HepG2 (cell line): ENCODE results near the gene ARHGAP23. TPM values are rescaled to one million over a fixed set of nuclear protein-coding genes. Genes with fewer than 3 reads are reported as not detected.

ENCODE experiments used
- AGO1 ChIP-seq: fragments of 200-400 bp; formaldehyde crosslinking; IDR thresholded peaks from 2 replicates; pipeline ENCODE4 v1.6.1; 2017; ENCODE audit warnings: mild to moderate bottlenecking, low read depth, low read length, moderate library complexity; ENCODE audit not compliant: poor library complexity, severe bottlenecking
- AHR ChIP-seq: IDR thresholded peaks from 2 replicates; pipeline ENCODE4 v1.6.1; 2018; ENCODE audit warnings: missing genetic modification reagents, missing compliant biosample characterization
- DMAP1 ChIP-seq: IDR thresholded peaks from 2 replicates; pipeline ENCODE4 v1.6.1; 2016
- E2F1 ChIP-seq: sonication (generic); formaldehyde crosslinking; IDR thresholded peaks from 2 replicates; pipeline ENCODE4 v1.5.0; 2020; ENCODE audit warnings: missing genetic modification reagents
- HOMEZ ChIP-seq: IDR thresholded peaks from 2 replicates; pipeline ENCODE4 v1.6.1; 2016; ENCODE audit warnings: low read depth
- ISL2 ChIP-seq: sonication (generic); formaldehyde crosslinking; IDR thresholded peaks from 2 replicates; pipeline ENCODE4 v1.5.0; 2020; ENCODE audit warnings: missing genetic modification reagents
- MAZ ChIP-seq, 2 experiments: sonication (generic) in 1 of 2; formaldehyde crosslinking in 1 of 2; IDR thresholded peaks; 2 replicates each; pipeline versions ENCODE4 v1.5.0 to v1.6.1; 2012 to 2020; ENCODE audit warnings: low read depth in 2 of 2, mild to moderate bottlenecking in 2 of 2, borderline replicate concordance in 1 of 2, improper control_type of control experiment in 1 of 2, low read length in 1 of 2, missing genetic modification reagents in 1 of 2, moderate library complexity in 1 of 2
- NR2C2 ChIP-seq: sonication (generic); formaldehyde crosslinking; IDR thresholded peaks from 2 replicates; pipeline ENCODE4 v1.4.0; 2020; ENCODE audit warnings: missing genetic modification reagents, mild to moderate bottlenecking, moderate library complexity, borderline replicate concordance
- NR2F6 ChIP-seq, 2 experiments: IDR thresholded peaks; 2 replicates each; pipeline ENCODE4 v1.6.1; 2016; ENCODE audit warnings: antibody characterized with exemption in 1 of 2, mild to moderate bottlenecking in 1 of 2
- PCBP2 ChIP-seq: fragments of 200-400 bp; formaldehyde crosslinking; optimal IDR thresholded peaks from 2 replicates; pipeline ENCODE3; 2018; ENCODE audit warnings: low read length, low read depth; ENCODE audit not compliant: poor library complexity, severe bottlenecking
- RBAK ChIP-seq: sonication (generic); formaldehyde crosslinking; IDR thresholded peaks from 2 replicates; pipeline ENCODE4 v1.5.1; 2020; ENCODE audit warnings: mild to moderate bottlenecking, missing genetic modification reagents
- RFX3 ChIP-seq: IDR thresholded peaks from 2 replicates; pipeline ENCODE4 v1.6.1; 2016; ENCODE audit warnings: missing biosample characterization, missing genetic modification reagents
- SMC3 ChIP-seq: IDR thresholded peaks from 2 replicates; pipeline ENCODE4 v1.6.1; 2011; ENCODE audit warnings: low read length, improper control_type of control experiment
- SOX6 ChIP-seq, 2 experiments: fragments of 450-650 bp in 1 of 2; sonication (generic) in 1 of 2; formaldehyde crosslinking in 1 of 2; IDR thresholded peaks; 2 replicates each; pipeline versions ENCODE4 v1.4.0 to v1.6.1; 2017 to 2020; ENCODE audit warnings: antibody characterized with exemption in 1 of 2, mild to moderate bottlenecking in 1 of 2, missing genetic modification reagents in 1 of 2
- SP4 ChIP-seq: sonication (generic); formaldehyde crosslinking; IDR thresholded peaks from 2 replicates; pipeline ENCODE4 v1.8.1; 2023; ENCODE audit warnings: mild to moderate bottlenecking, missing genetic modification reagents
- TFE3 ChIP-seq: IDR thresholded peaks from 2 replicates; pipeline ENCODE4 v1.6.1; 2016
- ZBTB3 ChIP-seq: sonication (generic); formaldehyde crosslinking; IDR thresholded peaks from 2 replicates; pipeline ENCODE4 v1.4.0; 2020; ENCODE audit warnings: low read depth, mild to moderate bottlenecking, moderate library complexity, missing genetic modification reagents, borderline replicate concordance
- ZFP62 ChIP-seq: sonication (generic); formaldehyde crosslinking; IDR thresholded peaks from 2 replicates; pipeline ENCODE4 v1.4.0; 2020; ENCODE audit warnings: missing genetic modification reagents
- ZNF30 ChIP-seq: sonication (generic); formaldehyde crosslinking; IDR thresholded peaks from 2 replicates; pipeline ENCODE4 v1.5.0; 2020; ENCODE audit warnings: mild to moderate bottlenecking, missing genetic modification reagents
- ZNF382 ChIP-seq: sonication (generic); formaldehyde crosslinking; IDR thresholded peaks from 2 replicates; pipeline ENCODE4 v1.5.0; 2020; ENCODE audit warnings: missing genetic modification reagents, mild to moderate bottlenecking, borderline replicate concordance
- ZNF501 ChIP-seq: sonication (generic); formaldehyde crosslinking; IDR thresholded peaks from 2 replicates; pipeline ENCODE4 v1.5.1; 2020; ENCODE audit warnings: mild to moderate bottlenecking, moderate library complexity, missing genetic modification reagents
- ZNF563 ChIP-seq: sonication (generic); formaldehyde crosslinking; IDR thresholded peaks from 2 replicates; pipeline ENCODE4 v1.8.0; 2022; ENCODE audit warnings: mild to moderate bottlenecking, moderate library complexity, missing genetic modification reagents
- ZNF598 ChIP-seq: sonication (generic); formaldehyde crosslinking; IDR thresholded peaks from 2 replicates; pipeline ENCODE4 v1.5.1; 2020; ENCODE audit warnings: mild to moderate bottlenecking, missing genetic modification reagents, borderline replicate concordance
- ZNF7 ChIP-seq: IDR thresholded peaks from 2 replicates; pipeline ENCODE4 v1.6.1; 2016; ENCODE audit warnings: missing biosample characterization, missing genetic modification reagents
- ZNF761 ChIP-seq: sonication (generic); formaldehyde crosslinking; conservative IDR thresholded peaks from 2 replicates; pipeline ENCODE4 v1.4.0; 2020; ENCODE audit warnings: mild to moderate bottlenecking, missing genetic modification reagents
- ZNF766 ChIP-seq: sonication (generic); formaldehyde crosslinking; IDR thresholded peaks from 2 replicates; pipeline ENCODE4 v1.5.0; 2020; ENCODE audit warnings: missing genetic modification reagents, borderline replicate concordance
- ZSCAN20 ChIP-seq: sonication (generic); formaldehyde crosslinking; IDR thresholded peaks from 2 replicates; pipeline ENCODE4 v1.4.0; 2020; ENCODE audit warnings: missing genetic modification reagents, mild to moderate bottlenecking, borderline replicate concordance
- polyA plus RNA-seq, 8 experiments: library from polyadenylated mRNA; depleted of rRNA in 3 of 8; stranded (reverse) in 7 of 8; unstranded in 1 of 8; fragments of >200 nt; fragmentation: Illumina TruSeq in 4 of 8; extraction: Trizol in 4 of 8; gene quantifications; 2 replicates each; pipeline versions ENCODE4 v1.2.1 to v1.2.3, GENCODE V29; 2011 to 2016; ENCODE audit warnings: low read depth in 4 of 8, missing spikeins in 1 of 8, mixed read lengths in 1 of 8; ENCODE audit not compliant: insufficient read depth in 1 of 8
- total RNA-seq, 5 experiments: library from RNA; depleted of rRNA; stranded (reverse); fragments of >200 nt; fragmentation: Illumina TruSeq; extraction: Trizol; gene quantifications; 2 replicates each; pipeline ENCODE4 v1.2.3, GENCODE V29; 2016; ENCODE audit warnings: low read depth in 1 of 5

ARHGAP23 gene
- total and polyA plus RNA-seq, 2 of the 13 experiments (the other 11 are each of a cell fraction or from before 2014, with no cell fraction given): 0.03 TPM; not detected in 1

GRCh38 chr17:38508954-38509771 lies 80.9 kb downstream of the ARHGAP23 start (continued):
- TF ChIP-seq ZFP62 (CRISPR knock-in tag): no peak
- no peak for TF ChIP-seq ZNF563 (CRISPR knock-in tag)
- peak; percentile 23; the same call in 1 of the 2 replicates for TF ChIP-seq SP4 (CRISPR knock-in tag)
- no peak for TF ChIP-seq RFX3 (CRISPR knock-in tag)
- TF ChIP-seq ZNF598 (CRISPR knock-in tag): no peak
- no peak for TF ChIP-seq E2F1 (CRISPR knock-in tag)
- no peak for TF ChIP-seq ISL2 (CRISPR knock-in tag)
- TF ChIP-seq ZNF501 (CRISPR knock-in tag): no peak
- TF ChIP-seq DMAP1 (CRISPR knock-in tag): no peak
- TF ChIP-seq SMC3: 0 out of 2 replicates have a peak, but pooled peaks have one; percentile 22
- TF ChIP-seq MAZ (IDR thresholded peaks at IDR 0.05; ENCODE audit: borderline replicate concordance, low read depth, low read length): no peak
- TF ChIP-seq MAZ (CRISPR knock-in tag; IDR thresholded peaks at IDR 0.05; ENCODE audit: low read depth): peak; percentile 46; the same call in 1 of the 2 replicates
- no peak for TF ChIP-seq ZNF766 (CRISPR knock-in tag)
- TF ChIP-seq TFE3: no peak
- no peak for TF ChIP-seq ZNF761 (CRISPR knock-in tag)
- no peak for TF ChIP-seq RBAK (CRISPR knock-in tag)
- no peak for TF ChIP-seq HOMEZ (CRISPR knock-in tag)
- no peak for TF ChIP-seq SOX6 (IDR thresholded peaks at IDR 0.05)
- TF ChIP-seq SOX6 (CRISPR knock-in tag; IDR thresholded peaks at IDR 0.05): no peak
- no peak for TF ChIP-seq AGO1
- 0 out of 2 replicates have a peak, but pooled peaks have one; percentile 60 for TF ChIP-seq ZNF30 (CRISPR knock-in tag)
- no peak for TF ChIP-seq ZNF7 (CRISPR knock-in tag)
- TF ChIP-seq NR2F6 (IDR thresholded peaks at IDR 0.05): no peak
- no peak for TF ChIP-seq NR2F6 (CRISPR knock-in tag; IDR thresholded peaks at IDR 0.05)
- TF ChIP-seq ZBTB3 (CRISPR knock-in tag): no peak
- no peak for TF ChIP-seq NR2C2 (CRISPR knock-in tag)
- TF ChIP-seq ZSCAN20 (CRISPR knock-in tag): no peak
- TF ChIP-seq ZNF382 (CRISPR knock-in tag): no peak
- TF ChIP-seq AHR (CRISPR knock-in tag): 0 out of 2 replicates have a peak, but pooled peaks have one; percentile 41
- TF ChIP-seq PCBP2: no peak
